Endothelial cell of umbilical vein (primary cell): ENCODE results near the gene PCYOX1L. TPM values are rescaled to one million over a fixed set of nuclear protein-coding genes. Genes with fewer than 3 reads are reported as not detected.

Experiments
- BruUV-seq: library from RNA; stranded (reverse); fragments of 400-500 nt; replicated peaks from 2 replicates; lab custom pipeline; 2021; lab: Mats Ljungman, UMichigan
- CTCF ChIA-PET: fragments of 300-600, 350-600 bp; sonication (Branson Sonifier 250); formaldehyde crosslinking; loops from one replicate; lab custom pipeline; 2021; ENCODE audit warnings: antibody characterized with exemption, inconsistent platforms; lab: Charles Lee
- POLR2A ChIA-PET: fragments of 300-600, 350-600 bp; sonication (Branson Sonifier 250); formaldehyde crosslinking; loops from one replicate; lab custom pipeline; 2021; ENCODE audit warnings: antibody characterized with exemption, inconsistent platforms; lab: Charles Lee
- DNase-seq: peaks from one replicate; pipeline ENCODE4 v3.0.0-alpha.2; 2011; ENCODE audit warnings: low read depth, low spot score
- FAIRE-seq: peaks from 2 replicates; lab custom pipeline; 2011; peaks lifted over from hg19 to GRCh38; lab: Jason Lieb, UNC
- H2AFZ ChIP-seq: 2 replicates; pipeline ENCODE4 v1.6.0; 2012; ENCODE audit warnings: low read depth, low read length, control low read depth, inconsistent platforms
- H3K27ac ChIP-seq: 2 replicates; pipeline ENCODE4 v1.5.1; 2011; ENCODE audit warnings: low read depth, mild to moderate bottlenecking, control low read depth, low read length, moderate library complexity; ENCODE audit not compliant: insufficient read depth
- H3K27me3 ChIP-seq, 2 experiments: 2 replicates each; pipeline versions ENCODE4 v1.6.0 to v1.6.1; 2011; ENCODE audit warnings: low read length in 2 of 2, mixed read lengths in 1 of 2; ENCODE audit not compliant: control insufficient read depth in 2 of 2, insufficient read depth in 2 of 2
- H3K36me3 ChIP-seq, 2 experiments: 2 replicates in 1 of 2; 3 replicates in 1 of 2; pipeline ENCODE4 v1.5.1; 2011; ENCODE audit warnings: low read length in 2 of 2, mild to moderate bottlenecking in 1 of 2, moderate library complexity in 1 of 2; ENCODE audit not compliant: control insufficient read depth in 2 of 2, insufficient read depth in 2 of 2; ENCODE audit errors: extremely low read depth in 1 of 2
- H3K4me1 ChIP-seq: 3 replicates; pipeline ENCODE4 v1.5.1; 2011; ENCODE audit warnings: mild to moderate bottlenecking, low read length; ENCODE audit not compliant: control insufficient read depth, insufficient read depth; ENCODE audit errors: extremely low read depth
- H3K4me2 ChIP-seq: 2 replicates; pipeline ENCODE4 v1.6.1; 2011; ENCODE audit warnings: low read length, control low read depth, mixed read lengths; ENCODE audit not compliant: insufficient read depth
- H3K4me3 ChIP-seq, 3 experiments: fragments of 200-600 bp in 1 of 3; sonication (generic), shearing (Covaris generic) in 1 of 3; replicated peaks in 1 of 3; 2 replicates each; pipeline ENCODE4 v1.5.1; 2011 to 2016; ENCODE audit warnings: control low read depth in 3 of 3, low read length in 3 of 3, mild to moderate bottlenecking in 2 of 3, inconsistent platforms in 1 of 3, low read depth in 1 of 3, moderate library complexity in 1 of 3; ENCODE audit not compliant: insufficient read depth in 1 of 3
- H3K79me2 ChIP-seq: 2 replicates; pipeline ENCODE4 v1.6.0; 2012; ENCODE audit warnings: low read length, inconsistent platforms; ENCODE audit not compliant: control insufficient read depth, insufficient read depth
- H3K9ac ChIP-seq: replicated peaks from 2 replicates; pipeline ENCODE3; 2011; ENCODE audit warnings: low read length, control low read depth; ENCODE audit not compliant: insufficient read depth; ENCODE audit errors: extremely low read depth
- H3K9me1 ChIP-seq: replicated peaks from 3 replicates; pipeline ENCODE4 v1.6.0; 2011; ENCODE audit warnings: mild to moderate bottlenecking, low read length; ENCODE audit not compliant: control insufficient read depth, insufficient read depth; ENCODE audit errors: extremely low read depth
- H3K9me3 ChIP-seq: replicated peaks from 2 replicates; pipeline ENCODE4 v1.5.1; 2012; ENCODE audit warnings: low read length, inconsistent platforms; ENCODE audit not compliant: control insufficient read depth, insufficient read depth
- H4K20me1 ChIP-seq: replicated peaks from 2 replicates; pipeline ENCODE3; 2011; ENCODE audit warnings: mild to moderate bottlenecking, low read length; ENCODE audit not compliant: control insufficient read depth, insufficient read depth; ENCODE audit errors: extremely low read depth
- CTCF ChIP-seq, 2 donors: IDR thresholded peaks; 1 replicate in 1 of 2; 2 replicates in 1 of 2; pipeline ENCODE4 v1.5.1; 2011; ENCODE audit warnings: low read length in 2 of 2, mild to moderate bottlenecking in 2 of 2, moderate library complexity in 2 of 2, control low read depth in 1 of 2, inconsistent platforms in 1 of 2, low read depth in 1 of 2; ENCODE audit not compliant: insufficient read depth in 1 of 2; ENCODE audit errors: extremely low read depth in 1 of 2
- EZH2 ChIP-seq: IDR thresholded peaks from 2 replicates; pipeline ENCODE4 v1.6.1; 2012; ENCODE audit warnings: borderline replicate concordance, low read depth, mild to moderate bottlenecking, moderate library complexity, low read length, inconsistent platforms; ENCODE audit not compliant: severe bottlenecking
- FOS ChIP-seq: IDR thresholded peaks from 2 replicates; pipeline ENCODE4 v1.6.1; 2011; ENCODE audit warnings: mild to moderate bottlenecking, low read length, moderate library complexity, borderline replicate concordance; ENCODE audit not compliant: insufficient read depth
- GATA2 ChIP-seq: IDR thresholded peaks from 2 replicates; pipeline ENCODE4 v1.7.0; 2011; ENCODE audit warnings: low read depth, mild to moderate bottlenecking, moderate library complexity, mixed read lengths, low read length; ENCODE audit not compliant: insufficient read length, insufficient read depth
- JUN ChIP-seq: IDR thresholded peaks from 2 replicates; pipeline ENCODE4 v1.6.1; 2011; ENCODE audit warnings: borderline replicate concordance, low read depth; ENCODE audit not compliant: insufficient read length, insufficient read depth
- MAX ChIP-seq: IDR thresholded peaks from 2 replicates; pipeline ENCODE4 v1.6.1; 2011; ENCODE audit not compliant: insufficient read depth, insufficient read length
- MYC ChIP-seq: IDR thresholded peaks from one replicate; pipeline ENCODE4 v1.6.1; 2011; ENCODE audit warnings: mild to moderate bottlenecking, low read depth, low read length
- POLR2A ChIP-seq: IDR thresholded peaks from 2 replicates; pipeline ENCODE4 v1.6.1; 2012; ENCODE audit warnings: low read depth, mild to moderate bottlenecking, control low read depth, low read length
- POLR2AphosphoS5 ChIP-seq: IDR thresholded peaks from 2 replicates; pipeline ENCODE4 v1.6.1; 2012; ENCODE audit warnings: low read depth, mild to moderate bottlenecking, control low read depth, low read length, moderate library complexity; ENCODE audit not compliant: insufficient read depth
- dilution Hi-C: fragments of 300-500 bp; cut with MboI; formaldehyde crosslinking; loops from one replicate; pipeline ENCODE4 v1.15.0; 2019; ENCODE audit warnings: low sequenced_read_pairs; ENCODE audit not compliant: extremely low pct_ligation_motif_present
- intact Hi-C: fragments of 100-400 bp; cut with micrococcal nuclease; formaldehyde crosslinking; loops from one replicate; pipeline ENCODE4 v1.10.0; 2022
- polyA plus RNA-seq, 4 experiments: library from polyadenylated mRNA; depleted of rRNA in 3 of 4; stranded (reverse) in 3 of 4; unstranded in 1 of 4; fragments of >200 nt; gene quantifications; 2 replicates each; pipeline versions ENCODE4 v1.2.1 to v1.2.3, GENCODE V29; 2011 to 2012; ENCODE audit warnings: missing spikeins in 1 of 4
- total RNA-seq: library from RNA; stranded (reverse); gene quantifications from 2 replicates; pipeline ENCODE4 v1.2.3, GENCODE V29; 2021

The PCYOX1L gene
- total and polyA plus RNA-seq, 2 donors (not counting 3 experiments of a cell fraction or from before 2014, with no cell fraction given) = 23.3 to 28.1 TPM

GRCh38 chr5:149324641-149325040 is 33.2 kb upstream of the PCYOX1L start:
- no peak overlapping the region for H2AFZ ChIP-seq
- H3K9me1 ChIP-seq = no peaks in the 10 kb centered on the region
- H3K79me2 ChIP-seq = no peaks in the 10 kb centered on the region
- dilution Hi-C loops (no loop called here), intact Hi-C loops (loop anchor here (5.0 kb wide), 1 partner anchor 33 kb away; the partner anchor contains the start of gene PCYOX1L)
- no peak overlapping the region for H3K9ac ChIP-seq
- peaks cover 54% of the 10 kb centered on the region for H3K4me1 ChIP-seq
- DNase-seq (no peak), FAIRE-seq (no peak)
- ChIA-PET CTCF (interaction anchor here (1.1 to 2.2 kb wide), 8 partner anchors 8 to 56 kb away, joined by 3 to 8 read pairs (median 5); partner anchors contain the start of gene PCYOX1L), POLR2A (no interaction called here)
- TF ChIP-seq CTCF (IDR thresholded peaks at IDR 0.05; ENCODE audit: extremely low read depth in 1 of 2, insufficient read depth in 1 of 2, low read depth in 1 of 2, low read length in 2 of 2) = no peak
- TF ChIP-seq FOS = no peak
- no peak for TF ChIP-seq MYC
- TF ChIP-seq JUN = no peak
- TF ChIP-seq EZH2 = no peak
- no peak for TF ChIP-seq POLR2AphosphoS5
- TF ChIP-seq POLR2A = no peak
- TF ChIP-seq MAX = no peak
- TF ChIP-seq GATA2 = no peak
- no peak overlapping the region for H3K27ac ChIP-seq
- no peaks in the 10 kb centered on the region for H3K9me3 ChIP-seq
- no peaks in the 10 kb centered on the region for H3K27me3 ChIP-seq
- no peak overlapping the region for H3K4me2 ChIP-seq
- peaks cover 0 to 5% of the 10 kb centered on the region in 2 experiments for H3K36me3 ChIP-seq
- H3K4me3 ChIP-seq = no peak overlapping the region
- BruUV-seq = no TSS peak
- H4K20me1 ChIP-seq = no peaks in the 10 kb centered on the region
